Right lobe of liver (tissue), 4 donors: ENCODE measurements around the gene SAP30BP.

Experiments used
- CTCF ChIP-seq, 4 donors: fragments of 200-600 bp in 3 of 4; fragments of 450-650 bp in 1 of 4; IDR thresholded peaks; one replicate each; pipeline versions ENCODE4 v1.5.1 to v1.8.0; 2016 to 2022; ENCODE audit warnings: antibody characterized with exemption in 4 of 4, mild to moderate bottlenecking in 2 of 4
- POLR2A ChIP-seq: fragments of 450-650 bp; IDR thresholded peaks from one replicate; pipeline ENCODE4 v1.6.1; 2017; ENCODE audit warnings: antibody characterized with exemption, mild to moderate bottlenecking
- donor health status: DM: no; HTN: no; CAD: no.
- donor health status: DM: no; HTN: no; CAD: no.
- donor health status: DM: no; HTN: yes; CAD: no.

DNA sequence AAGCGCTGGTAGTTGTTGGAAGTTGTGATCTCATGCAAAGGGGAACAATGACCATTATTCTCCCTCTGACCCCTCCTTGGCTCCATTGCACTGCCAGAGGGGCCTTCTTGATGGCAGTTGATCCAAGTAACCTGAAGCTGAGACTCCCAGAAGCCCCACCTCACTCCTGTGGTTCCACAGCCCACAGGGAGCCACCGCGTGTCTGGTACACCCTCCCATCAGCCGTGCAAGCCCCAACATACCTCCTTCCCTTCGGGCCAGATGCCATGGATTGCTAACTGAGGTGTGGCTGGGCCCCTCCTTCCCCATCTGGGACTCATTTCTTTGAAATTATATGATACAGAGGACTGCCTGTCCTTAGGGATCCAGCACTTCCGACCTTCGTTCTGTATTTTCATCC lies 17.8 kb downstream of the SAP30BP start:
- TF ChIP-seq CTCF (IDR thresholded peaks at IDR 0.05) (no peak), POLR2A (no peak)
